K562 (cell line): Measurements from ENCODE around the gene PALM3.

ENCODE experiments used
- KAT8 ChIP-seq: fragments of 450-650 bp; IDR thresholded peaks from 2 replicates; pipeline ENCODE4 v1.6.1; 2016; ENCODE audit warnings: low read depth, mild to moderate bottlenecking
- POLR2A ChIP-seq: fragments of 450-650 bp; conservative IDR thresholded peaks from 2 replicates; pipeline ENCODE4 v1.6.1; 2016
- POLR2AphosphoS5 ChIP-seq: IDR thresholded peaks from 2 replicates; pipeline ENCODE4 v1.6.1; 2011; ENCODE audit warnings: mild to moderate bottlenecking, low read depth, low read length, moderate library complexity; ENCODE audit not compliant: control insufficient read depth, insufficient read depth
- POU5F1 ChIP-seq: fragments of 150-350 bp; IDR thresholded peaks from 2 replicates; pipeline ENCODE4 v1.6.1; 2014; ENCODE audit warnings: borderline replicate concordance, low read length, low read depth, mild to moderate bottlenecking; ENCODE audit not compliant: partially characterized antibody
- SP1 ChIP-seq: sonication (generic); formaldehyde crosslinking; IDR thresholded peaks from 2 replicates; pipeline ENCODE4 v1.8.1; 2022; ENCODE audit warnings: mild to moderate bottlenecking, missing genetic modification reagents
- YY1 ChIP-seq, 3 experiments: IDR thresholded peaks; 2 replicates each; pipeline ENCODE4 v1.6.1; 2011; ENCODE audit warnings: low read length in 2 of 3, mild to moderate bottlenecking in 2 of 3, moderate library complexity in 2 of 3, borderline replicate concordance in 1 of 3, control low read depth in 1 of 3, low read depth in 1 of 3; ENCODE audit not compliant: insufficient read depth in 3 of 3, insufficient replicate concordance in 2 of 3, control insufficient read depth in 1 of 3, insufficient read length in 1 of 3; ENCODE audit errors: extremely low read depth in 1 of 3
- TF ChIP-seq, protein P1 (sequence below), 3 experiments: IDR thresholded peaks in 2 of 3; conservative IDR thresholded peaks in 1 of 3; 2 replicates each; pipeline ENCODE4 v1.5.1; 2011 to 2012; ENCODE audit warnings: low read length in 3 of 3, mild to moderate bottlenecking in 3 of 3, control low read depth in 2 of 3, improper control_type of control experiment in 1 of 3, inconsistent platforms in 1 of 3, low read depth in 1 of 3, mixed read lengths in 1 of 3, moderate library complexity in 1 of 3; ENCODE audit not compliant: insufficient read depth in 2 of 3

DNA sequence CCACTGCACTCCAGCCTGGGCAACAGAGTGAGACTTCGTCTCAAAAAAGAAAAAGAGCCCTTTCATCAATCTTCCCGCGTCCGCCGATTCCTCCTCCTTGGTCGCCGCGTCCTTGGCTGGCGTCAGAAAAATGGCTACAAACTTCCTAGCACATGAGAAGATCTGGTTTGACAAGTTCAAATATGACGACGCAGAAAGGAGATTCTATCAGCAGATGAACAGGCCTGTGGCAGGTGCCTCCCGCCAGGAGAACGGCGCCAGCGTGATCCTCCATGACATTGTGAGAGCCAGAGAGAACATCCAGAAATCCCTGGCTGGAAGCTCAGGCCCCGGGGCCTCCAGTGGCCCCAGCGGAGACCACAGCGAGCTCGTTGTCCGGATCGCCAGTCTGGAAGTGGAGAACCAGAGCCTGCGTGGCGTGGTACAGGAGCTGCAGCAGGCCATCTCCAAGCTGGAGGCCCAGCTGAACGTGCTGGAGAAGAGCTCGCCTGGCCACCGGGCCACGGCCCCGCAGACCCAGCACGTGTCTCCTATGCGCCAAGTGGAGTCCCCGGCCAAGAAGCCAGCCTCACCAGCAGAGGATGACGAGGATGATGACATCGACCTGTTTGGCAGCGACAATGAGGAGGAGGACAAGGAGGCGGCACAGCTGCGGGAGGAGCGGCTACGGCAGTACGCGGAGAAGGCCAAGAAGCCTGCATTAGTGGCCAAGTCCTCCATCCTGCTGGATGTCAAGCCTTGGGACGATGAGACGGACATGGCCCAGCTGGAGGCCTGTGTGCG, 8.6 kb upstream of the PALM3 start:
- TF ChIP-seq YY1 (IDR thresholded peaks at IDR 0.05; ENCODE audit: borderline replicate concordance in 1 of 3, control insufficient read depth in 1 of 3, extremely low read depth in 1 of 3, insufficient read depth in 3 of 3, insufficient read length in 1 of 3, insufficient replicate concordance in 2 of 3, low read depth in 1 of 3, low read length in 2 of 3) = no peak
- no peak for TF ChIP-seq SP1 (CRISPR knock-in tag)
- no peak for TF ChIP-seq POLR2A
- TF ChIP-seq, protein P1, sequence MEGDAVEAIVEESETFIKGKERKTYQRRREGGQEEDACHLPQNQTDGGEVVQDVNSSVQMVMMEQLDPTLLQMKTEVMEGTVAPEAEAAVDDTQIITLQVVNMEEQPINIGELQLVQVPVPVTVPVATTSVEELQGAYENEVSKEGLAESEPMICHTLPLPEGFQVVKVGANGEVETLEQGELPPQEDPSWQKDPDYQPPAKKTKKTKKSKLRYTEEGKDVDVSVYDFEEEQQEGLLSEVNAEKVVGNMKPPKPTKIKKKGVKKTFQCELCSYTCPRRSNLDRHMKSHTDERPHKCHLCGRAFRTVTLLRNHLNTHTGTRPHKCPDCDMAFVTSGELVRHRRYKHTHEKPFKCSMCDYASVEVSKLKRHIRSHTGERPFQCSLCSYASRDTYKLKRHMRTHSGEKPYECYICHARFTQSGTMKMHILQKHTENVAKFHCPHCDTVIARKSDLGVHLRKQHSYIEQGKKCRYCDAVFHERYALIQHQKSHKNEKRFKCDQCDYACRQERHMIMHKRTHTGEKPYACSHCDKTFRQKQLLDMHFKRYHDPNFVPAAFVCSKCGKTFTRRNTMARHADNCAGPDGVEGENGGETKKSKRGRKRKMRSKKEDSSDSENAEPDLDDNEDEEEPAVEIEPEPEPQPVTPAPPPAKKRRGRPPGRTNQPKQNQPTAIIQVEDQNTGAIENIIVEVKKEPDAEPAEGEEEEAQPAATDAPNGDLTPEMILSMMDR (IDR thresholded peaks at IDR 0.05 in 2 of 3, conservative IDR thresholded peaks at IDR 0.05 in 1 of 3; ENCODE audit: insufficient read depth in 2 of 3, low read depth in 1 of 3, low read length in 3 of 3) = no peak
- no peak for TF ChIP-seq KAT8
- TF ChIP-seq POU5F1 = no peak
- no peak for TF ChIP-seq POLR2AphosphoS5
